RWPE1 (cell line): ENCODE data around the gene BRD8.

ENCODE experiments used
- CTCF ChIA-PET: fragments of 350-600 bp; sonication (Branson Sonifier 250); formaldehyde crosslinking; extraction: SDS; loops from one replicate; lab custom pipeline; 2021; lab: Yijun Ruan, JAX
- POLR2A ChIA-PET: fragments of 400-600 bp; formaldehyde crosslinking; extraction: SDS; loops from one replicate; lab custom pipeline; 2020; ENCODE audit warnings: antibody characterized with exemption; ENCODE audit not compliant: low non-redundant PET; lab: Yijun Ruan, JAX
- DNase-seq: peaks from one replicate; pipeline ENCODE4 v3.0.0; 2012; ENCODE audit warnings: low spot score
- H3K27ac ChIP-seq: fragments of 450-650 bp; 2 replicates; pipeline ENCODE4 v1.5.1; 2017
- CTCF ChIP-seq: fragments of 450-650 bp; conservative IDR thresholded peaks from 2 replicates; pipeline ENCODE4 v1.5.1; 2017; ENCODE audit warnings: low read depth, mild to moderate bottlenecking

Gene BRD8

GRCh38 chr5:138186002-138186447 is 7.6 kb upstream of the BRD8 start:
- TF ChIP-seq CTCF: no peak
- DNase-seq: no peak
- H3K27ac ChIP-seq: no peak overlapping the region
- CTCF ChIA-PET: interaction anchor here (1.3 kb wide), 1 partner anchor 167 kb away, joined by 3 read pairs; no protein-coding TSS in a partner anchor
- POLR2A ChIA-PET: interaction anchor here (1.0 to 1.2 kb wide), 2 partner anchors 16 to 27 kb away, joined by 3 to 4 read pairs; partner anchors contain the start of gene CDC23

GRCh38 chr5:138182808-138183207 is 4.4 kb upstream of the BRD8 start:
- ChIA-PET POLR2A (no interaction called here), CTCF (interaction anchor here (0.7 to 1.1 kb wide), 2 partner anchors 231 to 436 kb away, joined by 3 to 4 read pairs; no protein-coding TSS in a partner anchor)
- TF ChIP-seq CTCF: no peak
- no peak for DNase-seq
- no peak overlapping the region for H3K27ac ChIP-seq

- H3K27ac ChIP-seq: no peak overlapping the region
- ChIA-PET POLR2A (no interaction called here), CTCF (interaction anchor here (1.3 to 1.6 kb wide), 2 partner anchors 14 to 113 kb away, joined by 4 to 5 read pairs; no protein-coding TSS in a partner anchor)
- DNase-seq: no peak
- TF ChIP-seq CTCF: no peak
Observed at GRCh38 chr5:138180841-138181240, 2.4 kb upstream of the BRD8 start.

- CTCF ChIA-PET: interaction anchor here (0.6 to 1.6 kb wide), 7 partner anchors 9 to 314 kb away, joined by 3 to 5 read pairs (median 4); no protein-coding TSS in a partner anchor
- no peak overlapping the region for H3K27ac ChIP-seq
- TF ChIP-seq CTCF: peak; percentile 83
- DNase-seq: peak; percentile 81
- POLR2A ChIA-PET: no interaction called here
Observed at GRCh38 chr5:138180183-138180782, 1.9 kb upstream of the BRD8 start.

- DNase-seq: peak; percentile 37
- POLR2A ChIA-PET: interaction anchor here (1.0 kb wide), 1 partner anchor 34 kb away, joined by 5 read pairs; no protein-coding TSS in a partner anchor
- H3K27ac ChIP-seq: peak overlapping the region; percentile 84
- TF ChIP-seq CTCF: no peak
- CTCF ChIA-PET: interaction anchor here (0.7 to 1.3 kb wide), 8 partner anchors 8 to 174 kb away, joined by 3 to 5 read pairs (median 4); partner anchors contain the start of gene KDM3B
Observed at GRCh38 chr5:138179277-138179857, 937 bp upstream of the BRD8 start.

- no peak for TF ChIP-seq CTCF
- ChIA-PET POLR2A (interaction anchor here (0.6 to 0.7 kb wide), 3 partner anchors 11 to 174 kb away, joined by 3 to 5 read pairs (median 3); partner anchors contain the start of gene KDM3B), CTCF (no interaction called here)
- DNase-seq: peak; percentile 73
- H3K27ac ChIP-seq: peak overlapping the region; percentile 84
Observed at GRCh38 chr5:138177941-138178515, 402 bp downstream of the BRD8 start.
